Measurements from ENCODE around the gene VPS26C. TPM values are rescaled to one million over a fixed set of nuclear protein-coding genes. Genes with fewer than 3 reads are reported as not detected.
"Not testable (repeated sequence)": the region's sequence is repeated elsewhere in the genome, so short reads cannot be mapped to it uniquely, and the experiment has no call there.

Gene VPS26C
- total RNA-seq, result 10 to 100 TPM; 61.4 to 62.8 TPM

GRCh38 chr21:37267269-37268185, at the start of gene VPS26C:
VPS26C (minus strand) TSS chr21:37267334; CDS start chr21:37267294, 40 bp downstream.
- CTCF ChIA-PET, result interaction anchor here (0.7 to 1.1 kb wide), 4 partner anchors 9 to 266 kb away, joined by 3 read pairs; no protein-coding TSS in a partner anchor

DNA sequence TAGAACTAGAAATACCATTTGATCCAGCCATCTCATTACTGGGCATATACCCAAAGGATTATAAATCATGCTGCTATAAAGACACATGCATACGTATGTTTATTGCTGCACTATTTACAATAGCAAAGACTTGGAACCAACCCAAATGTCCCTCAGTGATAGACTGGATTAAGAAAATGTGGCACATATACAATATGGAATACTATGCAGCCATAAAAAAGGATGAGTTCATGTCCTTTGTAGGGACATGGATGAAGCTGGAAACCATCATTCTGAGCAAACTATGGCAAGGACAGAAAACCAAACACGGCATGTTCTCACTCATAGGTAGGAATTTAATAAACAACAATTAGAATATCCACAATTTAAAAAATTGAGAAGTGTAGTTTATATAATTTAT, 48.9 kb upstream of the VPS26C start:
- CTCF ChIA-PET, POLR2A ChIA-PET: not testable (repeated sequence)

More at GRCh38 chr21:37267269-37268185, at the start of gene VPS26C:
- POLR2A ChIA-PET, result interaction anchor here (0.8 to 2.4 kb wide), 8 partner anchors 10 to 296 kb away, joined by 3 to 22 read pairs (median 4); partner anchors contain the start of gene DYRK1A

DNA sequence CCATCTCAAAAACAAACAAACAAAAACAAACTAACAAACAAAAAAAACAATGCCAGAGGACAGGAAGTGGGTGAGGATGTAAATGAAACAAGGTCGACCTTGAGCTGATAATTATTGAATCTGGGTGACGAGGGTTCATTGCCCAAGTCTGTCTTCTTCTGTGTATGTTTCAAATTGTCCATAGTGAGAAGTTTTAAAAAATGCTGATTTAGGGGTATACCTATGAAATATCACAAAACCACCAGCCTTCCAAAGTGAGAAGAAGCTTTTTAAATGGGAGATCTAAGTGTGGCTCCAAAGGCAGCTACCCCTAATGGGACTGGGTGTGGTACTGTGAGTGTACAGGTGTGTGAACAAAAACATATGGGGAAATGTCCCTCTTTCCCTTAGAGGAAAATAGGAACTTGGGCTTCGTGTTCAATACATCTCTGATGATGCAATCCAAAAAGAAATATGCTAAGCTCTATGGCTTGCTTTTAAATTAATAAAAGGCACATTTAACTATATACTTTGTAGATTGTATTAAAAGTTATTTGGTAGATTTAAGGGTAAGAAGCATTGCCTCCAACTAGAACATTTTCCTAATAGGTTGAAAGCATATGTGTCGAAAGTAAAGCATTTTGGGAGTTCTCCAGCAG, 33.1 kb upstream of the VPS26C start:
- CTCF ChIA-PET, result no interaction called here
- POLR2A ChIA-PET, result no interaction called here

GRCh38 chr21:37297364-37297763, 30.2 kb upstream of the VPS26C start:
- POLR2A ChIA-PET, result no interaction called here
- CTCF ChIA-PET, result no interaction called here

GRCh38 chr21:37294679-37295078, 27.5 kb upstream of the VPS26C start:
- ChIA-PET POLR2A (no interaction called here), CTCF (no interaction called here)

DNA sequence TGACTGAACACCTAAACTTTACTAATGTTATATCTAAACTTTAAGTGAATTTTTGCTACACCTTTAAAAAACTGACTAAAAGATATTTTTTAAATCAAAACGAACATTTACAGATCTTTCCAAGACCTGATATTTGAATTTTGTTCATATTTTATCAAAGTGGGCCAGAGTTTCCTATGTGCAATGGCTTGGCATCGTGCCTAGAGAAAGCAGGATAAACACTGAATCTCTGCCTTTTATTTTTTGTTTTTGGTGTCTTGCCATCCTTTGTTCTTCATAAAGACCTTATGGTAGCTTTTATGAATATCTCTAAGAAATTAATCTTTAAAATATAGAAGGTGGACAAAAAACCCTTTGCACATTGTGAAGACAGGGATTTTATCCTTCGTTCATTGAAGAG, 25.8 kb upstream of the VPS26C start:
- ChIA-PET CTCF (no interaction called here), POLR2A (no interaction called here)

DNA sequence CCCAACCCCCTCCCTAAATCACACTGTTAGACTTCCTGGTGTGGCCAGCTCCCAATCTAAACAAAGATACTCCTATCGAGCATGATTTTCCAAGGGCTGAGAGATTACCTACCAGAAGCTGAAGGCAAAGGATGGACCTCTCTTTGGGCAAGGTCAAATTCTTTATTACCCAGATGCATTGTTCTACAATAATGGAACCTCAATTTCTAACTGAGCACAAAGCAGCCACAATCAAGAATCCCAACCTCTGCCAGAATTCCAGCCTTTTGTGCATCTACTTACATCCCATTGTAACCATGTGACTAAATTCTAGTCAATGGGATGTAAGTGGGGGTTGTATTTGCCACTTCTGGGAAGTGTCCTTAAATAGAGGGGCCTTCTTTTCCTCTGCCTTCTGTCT, 24.9 kb upstream of the VPS26C start:
- ChIA-PET CTCF (no interaction called here), POLR2A (no interaction called here)

GRCh38 chr21:37283191-37283710, 16.1 kb upstream of the VPS26C start:
- POLR2A ChIA-PET, result not testable (repeated sequence)

GRCh38 chr21:37282602-37283001, 15.5 kb upstream of the VPS26C start:
- POLR2A ChIA-PET, result not testable (repeated sequence)

More at GRCh38 chr21:37283191-37283710, 16.1 kb upstream of the VPS26C start:
- CTCF ChIA-PET, result not testable (repeated sequence)

DNA sequence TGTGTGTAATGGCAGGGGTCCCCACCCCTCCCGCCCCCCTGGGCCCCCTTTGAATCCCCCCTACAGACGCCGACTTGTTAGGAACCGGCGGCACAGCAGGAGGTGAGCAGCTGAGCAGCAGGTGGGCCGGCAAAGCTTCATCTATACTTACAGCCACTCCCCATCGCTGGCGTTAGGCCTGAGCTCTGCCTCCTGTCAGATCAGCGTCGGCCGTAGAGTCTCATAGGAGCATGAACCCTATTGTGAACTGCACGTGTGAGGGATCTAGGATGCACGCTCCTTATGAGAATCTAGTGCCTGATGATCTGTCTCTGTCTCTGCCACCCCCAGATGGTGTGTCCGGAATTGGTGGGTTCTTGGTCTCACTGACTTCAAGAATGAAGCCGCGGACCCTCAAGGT, 14.9 kb upstream of the VPS26C start:
- ChIA-PET POLR2A (no interaction called here), CTCF (no interaction called here)

More at GRCh38 chr21:37282602-37283001, 15.5 kb upstream of the VPS26C start:
- CTCF ChIA-PET, result not testable (repeated sequence)

DNA sequence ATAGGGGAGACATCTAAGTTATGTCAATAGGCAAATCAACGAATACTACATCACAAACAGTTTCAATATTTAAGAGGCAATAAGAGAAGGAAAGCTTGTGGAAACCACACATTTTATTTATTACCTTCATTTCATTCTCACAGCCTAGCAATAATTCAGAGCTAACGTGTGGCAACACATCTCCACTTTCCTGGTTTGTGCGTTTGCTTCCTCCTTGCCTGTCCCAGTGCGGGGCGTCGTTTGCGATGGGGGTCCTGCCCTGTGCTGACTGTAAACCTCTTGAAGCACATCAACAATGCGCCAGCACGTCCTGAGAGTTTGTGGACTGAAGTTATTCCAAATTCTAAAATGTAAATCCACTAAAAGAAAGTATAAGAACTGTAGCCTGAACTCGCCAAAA, 14.4 kb upstream of the VPS26C start:
- POLR2A ChIA-PET, result no interaction called here
- CTCF ChIA-PET, result no interaction called here

DNA sequence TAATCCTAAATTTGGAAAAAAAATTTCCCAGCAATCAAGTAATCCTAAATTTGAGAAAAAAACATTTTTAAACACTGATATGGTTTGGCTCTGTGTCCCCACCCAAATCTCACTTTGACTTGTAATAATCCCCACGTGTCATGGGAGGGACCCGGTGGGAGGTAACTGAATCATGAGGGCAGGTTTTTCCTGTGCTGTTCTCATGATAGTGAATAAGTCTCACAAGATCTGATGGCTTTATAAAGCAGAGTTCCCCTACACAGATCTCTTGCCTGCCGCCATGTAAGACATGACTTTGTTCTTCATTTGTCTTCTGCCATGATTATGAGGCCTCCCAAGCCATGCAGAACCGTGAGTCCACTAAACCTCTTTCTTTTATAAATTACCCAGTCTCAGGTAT, 12.1 kb upstream of the VPS26C start:
- POLR2A ChIA-PET, CTCF ChIA-PET: not testable (repeated sequence)

- CTCF ChIA-PET, result no interaction called here
- POLR2A ChIA-PET, result no interaction called here
Measured at GRCh38 chr21:37278199-37278598, 11.1 kb upstream of the VPS26C start.

DNA sequence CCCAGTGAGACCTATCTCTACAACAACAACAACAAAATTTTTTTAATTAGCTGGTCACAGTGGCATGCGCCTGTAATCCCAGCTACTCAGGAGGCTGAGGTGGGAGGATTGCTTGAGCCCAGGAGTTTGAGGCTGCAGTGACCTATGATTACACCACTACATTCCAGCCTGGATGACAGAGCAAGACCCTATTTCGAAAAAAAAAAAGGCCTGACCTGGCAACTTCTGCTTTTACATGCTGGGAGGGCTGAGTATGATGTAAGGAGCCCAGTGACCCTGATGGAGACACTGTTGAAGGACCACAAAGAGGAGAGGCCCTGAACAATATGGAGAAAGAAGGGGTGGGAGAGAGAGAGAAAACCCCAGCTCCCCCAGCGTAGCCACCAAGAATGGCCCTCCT, 9.2 kb upstream of the VPS26C start:
- POLR2A ChIA-PET, result no interaction called here

DNA sequence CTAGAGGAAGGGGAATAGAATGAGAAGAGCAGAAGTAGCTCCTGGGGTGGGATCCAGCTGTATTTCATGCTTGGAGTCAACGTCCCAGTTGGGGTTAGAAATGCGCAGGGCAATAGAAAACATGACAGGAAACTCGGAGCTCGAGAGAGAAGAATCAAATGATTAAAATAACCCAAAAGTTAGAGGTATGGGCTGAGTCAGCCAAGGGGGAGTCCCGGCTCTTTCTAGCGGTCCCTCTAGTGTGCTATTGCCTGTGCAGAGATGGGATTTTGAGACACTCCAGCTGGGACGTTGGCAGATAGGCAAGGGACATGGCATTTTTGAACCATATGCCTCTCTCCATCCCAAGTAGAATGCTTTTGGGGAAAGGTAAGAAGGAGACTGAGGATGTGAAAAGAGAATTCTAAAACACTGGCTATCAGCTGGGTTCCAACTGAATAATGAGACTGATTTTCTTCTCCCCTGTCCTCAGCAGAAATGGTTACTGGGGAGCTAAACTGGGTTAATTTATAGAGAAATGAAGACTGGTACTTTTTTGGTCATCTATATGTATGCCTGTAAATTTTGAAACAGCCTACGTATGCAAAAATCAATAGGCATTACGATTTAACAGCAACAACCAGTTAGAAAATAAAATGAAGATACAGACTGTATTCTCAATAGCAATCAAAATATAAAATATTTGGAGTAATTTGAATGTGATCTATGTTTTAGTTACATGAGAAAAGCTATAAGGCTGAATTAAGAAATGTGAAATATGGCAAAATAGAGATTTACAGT, 7.0 kb upstream of the VPS26C start:
- ChIA-PET CTCF (no interaction called here), POLR2A (interaction anchor here (0.5 to 0.6 kb wide), 2 partner anchors 12 to 264 kb away, joined by 4 to 5 read pairs; no protein-coding TSS in a partner anchor)

More for the DNA sequence above, 9.2 kb upstream of the VPS26C start:
- CTCF ChIA-PET, result no interaction called here

DNA sequence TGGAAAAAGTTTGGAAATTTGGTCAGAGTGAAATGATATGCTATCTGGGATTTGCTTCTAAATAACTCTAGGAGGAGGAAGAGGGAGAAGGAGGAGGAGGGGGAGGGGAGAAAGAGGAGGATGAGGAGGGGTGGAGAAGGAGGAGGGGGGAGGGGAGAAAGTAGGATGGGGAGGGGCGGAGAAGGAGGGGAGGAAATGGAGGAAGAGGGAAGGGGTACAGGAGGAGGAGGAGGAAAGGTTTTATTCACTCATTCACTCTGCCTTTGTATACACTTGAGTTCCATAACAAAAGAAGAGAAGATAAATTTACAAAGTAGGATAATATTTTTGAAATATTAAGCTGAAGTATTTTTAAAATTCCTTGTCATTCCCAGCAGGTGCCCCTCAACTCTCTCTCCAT, 6.3 kb upstream of the VPS26C start:
- CTCF ChIA-PET, result no interaction called here
- POLR2A ChIA-PET, result interaction anchor here (0.5 kb wide), 1 partner anchor 265 kb away, joined by 4 read pairs; no protein-coding TSS in a partner anchor

DNA sequence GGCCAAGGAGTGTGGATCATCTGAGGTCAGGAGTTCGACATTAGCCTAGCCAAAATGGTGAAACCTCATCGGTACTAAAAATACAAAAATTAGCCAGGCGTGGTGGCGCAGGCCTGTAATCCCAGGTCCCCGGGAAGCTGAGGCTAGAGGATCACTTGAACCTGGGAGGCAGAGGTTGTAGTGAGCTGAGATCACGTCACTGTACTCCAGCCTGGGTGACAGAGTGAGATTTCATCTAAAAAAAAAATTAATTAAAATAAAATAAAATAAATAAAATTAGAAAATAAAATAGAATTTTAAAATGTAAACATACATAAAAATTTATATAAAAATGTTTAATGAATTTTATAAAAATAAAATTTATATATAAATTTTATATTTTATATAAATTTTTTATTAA, 5.8 kb upstream of the VPS26C start:
- ChIA-PET CTCF (no interaction called here), POLR2A (no interaction called here)

DNA sequence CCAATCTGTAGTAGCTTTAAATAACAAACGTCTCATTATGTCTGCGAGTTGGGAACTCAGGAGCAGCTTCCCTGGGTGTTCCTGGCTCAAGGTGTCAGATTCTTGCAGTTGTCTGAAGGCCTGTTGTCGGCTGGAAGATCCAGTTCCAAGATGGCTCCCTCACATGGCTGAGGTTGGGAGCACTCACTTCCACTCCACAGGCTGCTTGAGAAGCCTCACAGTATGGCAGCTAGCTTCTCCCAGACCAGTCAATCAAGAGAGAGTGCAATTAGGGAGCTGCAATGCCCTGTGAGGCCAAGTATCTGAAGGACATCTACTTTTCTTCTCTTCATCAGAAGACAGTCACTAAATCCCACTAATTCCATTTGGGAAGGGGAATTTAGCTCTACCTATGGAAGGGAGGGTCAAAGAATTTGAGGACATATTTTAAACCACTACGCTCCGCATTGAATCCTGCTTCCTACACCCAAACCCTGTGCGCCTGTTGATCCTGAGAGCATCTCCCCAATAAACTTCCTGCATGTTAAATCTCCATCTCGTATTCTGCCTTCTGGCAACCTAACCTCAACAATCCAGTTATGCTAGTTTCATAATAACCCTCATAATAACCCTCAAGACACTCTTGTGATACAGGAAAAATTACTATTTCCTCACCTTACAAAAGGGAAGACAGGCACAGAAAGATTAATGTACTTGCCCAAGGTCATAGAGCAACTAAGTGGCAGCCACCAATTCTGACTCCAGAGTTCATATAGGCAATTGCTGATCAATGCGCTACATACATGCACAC, 3.6 kb upstream of the VPS26C start:
- POLR2A ChIA-PET, result no interaction called here
- CTCF ChIA-PET, result no interaction called here

GRCh38 chr21:37269481-37269880, 2.3 kb upstream of the VPS26C start:
- CTCF ChIA-PET, result no interaction called here
- POLR2A ChIA-PET, result no interaction called here
